H9 (cell line): ENCODE data around the gene KRT86. TPM values are rescaled to one million over a fixed set of nuclear protein-coding genes. Genes with fewer than 3 reads are reported as not detected.

Experiments used
- DNase-seq: peaks from one replicate; pipeline ENCODE4 v3.0.0-alpha.2; 2017
- H2AFZ ChIP-seq: one replicate; pipeline ENCODE4 v1.6.1; 2013; ENCODE audit warnings: mild to moderate bottlenecking, low read length, control low read depth, moderate library complexity
- H2AK5ac ChIP-seq: 2 replicates; pipeline ENCODE4 v1.6.1; 2013; ENCODE audit warnings: low read length, control low read depth, mixed read lengths; ENCODE audit not compliant: insufficient read length
- H2BK120ac ChIP-seq: one replicate; pipeline ENCODE4 v1.6.1; 2013; ENCODE audit warnings: low read depth, mild to moderate bottlenecking, low read length, control low read depth, inconsistent platforms; ENCODE audit not compliant: poor library complexity, severe bottlenecking
- H2BK12ac ChIP-seq: 2 replicates; pipeline ENCODE4 v1.6.1; 2013; ENCODE audit warnings: low read length, control low read depth, mixed read lengths, low read depth; ENCODE audit not compliant: insufficient read length
- H2BK15ac ChIP-seq: 2 replicates; pipeline ENCODE4 v1.6.1; 2013; ENCODE audit warnings: low read depth, low read length, control low read depth
- H2BK20ac ChIP-seq: one replicate; pipeline ENCODE4 v1.6.1; 2013; ENCODE audit warnings: low read depth, mild to moderate bottlenecking, low read length, control low read depth, inconsistent platforms; ENCODE audit not compliant: poor library complexity, severe bottlenecking
- H2BK5ac ChIP-seq: 2 replicates; pipeline ENCODE4 v1.6.1; 2013; ENCODE audit warnings: low read length, control low read depth, mixed read lengths; ENCODE audit not compliant: insufficient read length
- H3K14ac ChIP-seq: 2 replicates; pipeline ENCODE4 v1.6.1; 2013; ENCODE audit warnings: low read length, control low read depth; ENCODE audit not compliant: insufficient read depth
- H3K18ac ChIP-seq: 2 replicates; pipeline ENCODE4 v1.6.1; 2013; ENCODE audit warnings: low read depth, mild to moderate bottlenecking, mixed read lengths, low read length, control low read depth; ENCODE audit not compliant: insufficient read length
- H3K23ac ChIP-seq: 2 replicates; pipeline ENCODE4 v1.6.1; 2013; ENCODE audit warnings: low read length, control low read depth, mixed read lengths, low read depth; ENCODE audit not compliant: insufficient read length
- H3K23me2 ChIP-seq: 2 replicates; pipeline ENCODE4 v1.6.1; 2013; ENCODE audit warnings: low read depth, mild to moderate bottlenecking, mixed read lengths, low read length, control low read depth; ENCODE audit not compliant: insufficient read length, poor library complexity, severe bottlenecking
- H3K27ac ChIP-seq: 2 replicates; pipeline ENCODE4 v1.5.1; 2013; ENCODE audit warnings: low read length, control low read depth, mixed read lengths, low read depth; ENCODE audit not compliant: insufficient read length
- H3K27me3 ChIP-seq: 2 replicates; pipeline ENCODE4 v1.6.1; 2013; ENCODE audit warnings: low read length, control low read depth, inconsistent platforms; ENCODE audit not compliant: insufficient read depth
- H3K4ac ChIP-seq: 2 replicates; pipeline ENCODE4 v1.6.1; 2013; ENCODE audit warnings: low read depth, mild to moderate bottlenecking, control low read depth, inconsistent platforms, low read length, moderate library complexity
- H3K4me1 ChIP-seq: 2 replicates; pipeline ENCODE4 v1.6.1; 2013; ENCODE audit warnings: low read length, control low read depth, inconsistent platforms; ENCODE audit not compliant: insufficient read depth
- H3K4me2 ChIP-seq: 2 replicates; pipeline ENCODE4 v1.6.1; 2013; ENCODE audit warnings: low read length, control low read depth, mixed read lengths; ENCODE audit not compliant: insufficient read length, insufficient read depth
- H3K56ac ChIP-seq: 2 replicates; pipeline ENCODE4 v1.6.1; 2013; ENCODE audit warnings: low read depth, mild to moderate bottlenecking, mixed read lengths, low read length, control low read depth; ENCODE audit not compliant: insufficient read length
- H3K79me1 ChIP-seq: 2 replicates; pipeline ENCODE4 v1.6.1; 2013; ENCODE audit warnings: low read depth, mild to moderate bottlenecking, moderate library complexity, low read length, control low read depth, inconsistent platforms; ENCODE audit not compliant: insufficient read depth, poor library complexity, severe bottlenecking
- H3K79me2 ChIP-seq: 2 replicates; pipeline ENCODE4 v1.6.1; 2013; ENCODE audit warnings: low read length, control low read depth, inconsistent platforms; ENCODE audit not compliant: insufficient read depth
- H3K9ac ChIP-seq: 2 replicates; pipeline ENCODE4 v1.6.1; 2013; ENCODE audit warnings: low read length, control low read depth, mixed read lengths; ENCODE audit not compliant: insufficient read length; ENCODE audit errors: extremely low read depth
- H3K9me3 ChIP-seq: one replicate; pipeline ENCODE4 v1.6.1; 2013; ENCODE audit warnings: low read depth, low read length, inconsistent platforms; ENCODE audit not compliant: control insufficient read depth
- H3T11ph ChIP-seq: one replicate; pipeline ENCODE4 v1.6.1; 2013; ENCODE audit warnings: mild to moderate bottlenecking, low read length, control low read depth, inconsistent platforms
- H4K20me1 ChIP-seq: one replicate; pipeline ENCODE4 v1.6.1; 2013; ENCODE audit not compliant: control insufficient read depth, insufficient read length, insufficient read depth
- H4K5ac ChIP-seq: 2 replicates; pipeline ENCODE4 v1.6.1; 2013; ENCODE audit warnings: low read depth, mild to moderate bottlenecking, mixed read lengths, low read length, control low read depth; ENCODE audit not compliant: insufficient read length
- H4K8ac ChIP-seq: replicated peaks from 2 replicates; pipeline ENCODE4 v1.6.1; 2013; ENCODE audit warnings: low read length, control low read depth, mixed read lengths, low read depth; ENCODE audit not compliant: insufficient read length
- H4K91ac ChIP-seq: 2 replicates; pipeline ENCODE4 v1.6.1; 2013; ENCODE audit warnings: low read depth, mild to moderate bottlenecking, moderate library complexity, mixed read lengths, low read length, control low read depth; ENCODE audit not compliant: insufficient read length
- H3K27ac Mint-ChIP-seq, 3 experiments: 2 replicates in 2 of 3; 3 replicates in 1 of 3; pipeline ENCODE4 v1.8.0; 2020 to 2021; ENCODE audit warnings: mixed read lengths in 3 of 3, mild to moderate bottlenecking in 1 of 3, moderate library complexity in 1 of 3
- H3K27me3 Mint-ChIP-seq: 2 replicates; pipeline ENCODE4 v1.8.0; 2021; ENCODE audit warnings: low read depth, mild to moderate bottlenecking, moderate library complexity, mixed read lengths
- H3K36me3 Mint-ChIP-seq, 3 experiments: 2 replicates in 2 of 3; 3 replicates in 1 of 3; pipeline ENCODE4 v1.8.0; 2020 to 2021; ENCODE audit warnings: low read depth in 3 of 3, mixed read lengths in 3 of 3; ENCODE audit not compliant: insufficient read depth in 1 of 3
- H3K4me1 Mint-ChIP-seq, 2 experiments: 2 replicates each; pipeline ENCODE4 v1.8.0; 2020; ENCODE audit warnings: mixed read lengths in 2 of 2
- H3K4me3 Mint-ChIP-seq, 2 experiments: 2 replicates in 1 of 2; 3 replicates in 1 of 2; pipeline ENCODE4 v1.8.0; 2020 to 2021; ENCODE audit warnings: mild to moderate bottlenecking in 2 of 2, mixed read lengths in 2 of 2, moderate library complexity in 1 of 2
- H3K9me3 Mint-ChIP-seq, 2 experiments: 2 replicates in 1 of 2; 3 replicates in 1 of 2; pipeline ENCODE4 v1.8.0; 2020; ENCODE audit warnings: mild to moderate bottlenecking in 2 of 2, mixed read lengths in 2 of 2, moderate library complexity in 1 of 2
- WGBS: extraction: QIAGEN DNeasy Blood & Tissue Kit; methylation state at CpG from one replicate; pipeline ENCODE4 v1.1.7; 2013; ENCODE audit warnings: missing lambda C conversion rate, low lambda C conversion rate, mixed read lengths; ENCODE audit not compliant: insufficient read length; ENCODE audit errors: extremely low coverage; 5-methylcytosine and 5-hydroxymethylcytosine counted together
- total RNA-seq: library from RNA; stranded (reverse); gene quantifications from 2 replicates; pipeline ENCODE4 v1.2.1, GENCODE V29; 2021
- TF ChIP-seq, protein P1 (sequence below): fragments of 200-600 bp; sonication (generic); conservative IDR thresholded peaks from 3 replicates; pipeline ENCODE4 v1.8.0; 2021; ENCODE audit warnings: antibody characterized with exemption, mild to moderate bottlenecking

The KRT86 gene
- total RNA-seq, 1 experiment from 2014 or later, result not detected

DNA sequence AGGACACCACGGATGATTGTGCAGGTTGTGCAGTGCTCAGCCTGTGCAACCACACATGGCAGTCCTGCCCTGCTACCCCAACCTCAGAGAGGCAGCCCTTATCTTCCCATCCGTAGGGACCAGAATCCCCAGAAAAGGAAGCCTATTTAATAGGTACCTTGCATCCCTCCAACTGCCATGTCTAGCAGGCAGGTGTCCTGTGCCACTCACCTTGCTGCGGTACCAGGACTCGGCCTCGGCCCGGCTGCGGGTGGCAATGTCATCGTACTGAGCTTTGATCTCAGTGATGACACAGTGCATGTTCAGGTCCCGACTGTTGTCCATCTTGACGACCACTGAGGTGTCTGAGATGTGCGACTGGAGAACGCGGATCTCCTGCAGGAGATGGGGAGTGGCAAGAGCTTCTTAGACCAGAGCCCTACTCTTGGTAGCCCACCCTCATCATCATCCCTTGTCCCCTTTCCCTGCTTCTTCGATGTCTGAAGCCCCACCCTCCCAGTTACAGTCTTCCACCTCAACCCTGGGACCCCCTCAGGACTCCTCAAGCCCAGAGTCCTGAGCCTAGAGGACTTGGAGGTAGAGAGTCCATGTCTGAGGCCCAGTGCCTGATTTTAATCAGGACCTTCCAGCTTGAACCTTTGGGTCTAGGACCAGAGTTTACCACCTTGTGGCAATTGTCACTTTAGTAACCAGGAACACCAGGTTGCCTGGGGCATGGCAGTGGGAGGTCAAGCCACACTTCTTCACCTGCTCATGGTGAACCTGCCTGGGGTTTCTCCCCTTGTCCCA, 20.9 kb upstream of the KRT86 start:
- Histone ChIP-seq H3K27ac (no peak overlapping the region), H3K4ac (no peak overlapping the region), H3K27me3 (no peaks in the 10 kb centered on the region; the same call in 1 of the 2 replicates), H3K4me1 (no peaks in the 10 kb centered on the region), H2BK15ac (no peak overlapping the region), H3K79me1 (no peaks in the 10 kb centered on the region), H4K91ac (no peak overlapping the region), H3K23me2 (no peaks in the 10 kb centered on the region), H4K8ac (no peak overlapping the region), H3K4me2 (no peak overlapping the region), H2AK5ac (no peak overlapping the region), H2BK120ac (no peak overlapping the region), H3K23ac (no peak overlapping the region), H4K20me1 (no peaks in the 10 kb centered on the region), H2AFZ (no peak overlapping the region), H4K5ac (no peak overlapping the region), H3T11ph (no peak overlapping the region), H3K18ac (no peak overlapping the region), H3K56ac (no peak overlapping the region), H3K79me2 (no peaks in the 10 kb centered on the region), H2BK20ac (no peak overlapping the region), H2BK5ac (no peak overlapping the region), H3K9ac (no peak overlapping the region), H3K9me3 (no peaks in the 10 kb centered on the region), H2BK12ac (no peak overlapping the region), H3K14ac (no peak overlapping the region)
- H3K27ac Mint-ChIP-seq, result no peak overlapping the region
- H3K9me3 Mint-ChIP-seq, result no peaks in the 10 kb centered on the region
- WGBS, result no CpG with 5 or more reads among the region's 14 CpGs
- no peak for DNase-seq
- peaks cover 89% of the 10 kb centered on the region for H3K27me3 Mint-ChIP-seq
- H3K4me1 Mint-ChIP-seq, result peaks cover 19 to 26% of the 10 kb centered on the region in 2 experiments
- H3K4me3 Mint-ChIP-seq, result no peak overlapping the region
- TF ChIP-seq, protein P1, sequence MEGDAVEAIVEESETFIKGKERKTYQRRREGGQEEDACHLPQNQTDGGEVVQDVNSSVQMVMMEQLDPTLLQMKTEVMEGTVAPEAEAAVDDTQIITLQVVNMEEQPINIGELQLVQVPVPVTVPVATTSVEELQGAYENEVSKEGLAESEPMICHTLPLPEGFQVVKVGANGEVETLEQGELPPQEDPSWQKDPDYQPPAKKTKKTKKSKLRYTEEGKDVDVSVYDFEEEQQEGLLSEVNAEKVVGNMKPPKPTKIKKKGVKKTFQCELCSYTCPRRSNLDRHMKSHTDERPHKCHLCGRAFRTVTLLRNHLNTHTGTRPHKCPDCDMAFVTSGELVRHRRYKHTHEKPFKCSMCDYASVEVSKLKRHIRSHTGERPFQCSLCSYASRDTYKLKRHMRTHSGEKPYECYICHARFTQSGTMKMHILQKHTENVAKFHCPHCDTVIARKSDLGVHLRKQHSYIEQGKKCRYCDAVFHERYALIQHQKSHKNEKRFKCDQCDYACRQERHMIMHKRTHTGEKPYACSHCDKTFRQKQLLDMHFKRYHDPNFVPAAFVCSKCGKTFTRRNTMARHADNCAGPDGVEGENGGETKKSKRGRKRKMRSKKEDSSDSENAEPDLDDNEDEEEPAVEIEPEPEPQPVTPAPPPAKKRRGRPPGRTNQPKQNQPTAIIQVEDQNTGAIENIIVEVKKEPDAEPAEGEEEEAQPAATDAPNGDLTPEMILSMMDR, result no peak
- no peaks in the 10 kb centered on the region for H3K36me3 Mint-ChIP-seq
